A549 (cell line): ENCODE measurements around the gene SLC7A8. TPM values are rescaled to one million over a fixed set of nuclear protein-coding genes. Genes with fewer than 3 reads are reported as not detected.

Experiments
- ATAC-seq, 2 experiments: fragments of 200-7000 bp in 1 of 2; fragments of >200 bp in 1 of 2; cut with Nextera tagmentation in 1 of 2; cut with Tn5 transposase in 1 of 2; 3 replicates each; pipeline versions ENCODE4 v1.8.0 to v1.9.1; 2018 to 2020; ENCODE audit warnings: mild to moderate bottlenecking in 1 of 2, moderate library complexity in 1 of 2
- CTCF ChIA-PET: fragments of 300-600 bp; sonication (Branson Sonifier 250); formaldehyde crosslinking; extraction: SDS; loops from one replicate; lab custom pipeline; 2021; ENCODE audit warnings: antibody characterized with exemption, inconsistent platforms; lab: Yijun Ruan, JAX
- POLR2A ChIA-PET: fragments of 350-600 bp; formaldehyde crosslinking; extraction: SDS; loops from one replicate; lab custom pipeline; 2021; ENCODE audit warnings: antibody characterized with exemption, inconsistent platforms; lab: Yijun Ruan, JAX
- DNase-seq, 2 experiments: peaks; one replicate each; pipeline versions ENCODE4 v3.0.0 to v3.0.0-alpha.2; 2011 to 2016; ENCODE audit warnings: low read depth in 1 of 2, low spot score in 1 of 2
- FAIRE-seq: peaks from 2 replicates; lab custom pipeline; 2011; peaks lifted over from hg19 to GRCh38; lab: Jason Lieb, UNC
- H3K27ac ChIP-seq, 2 experiments: fragments of >200 bp; sonication (Bioruptor Twin); formaldehyde crosslinking; 3 replicates each; pipeline ENCODE4 v1.5.1; 2016 to 2017
- H3K4me1 ChIP-seq: fragments of >200 bp; sonication (Bioruptor Twin); formaldehyde crosslinking; 3 replicates; pipeline ENCODE4 v1.6.1; 2016
- H3K4me2 ChIP-seq: fragments of >200 bp; sonication (Bioruptor Twin); formaldehyde crosslinking; 3 replicates; pipeline ENCODE4 v1.6.1; 2016
- H3K4me3 ChIP-seq: fragments of >200 bp; sonication (Bioruptor Twin); formaldehyde crosslinking; 3 replicates; pipeline ENCODE4 v1.5.1; 2016
- H3K9me3 ChIP-seq: fragments of >200 bp; sonication (Bioruptor Twin); formaldehyde crosslinking; 3 replicates; pipeline ENCODE4 v1.6.1; 2016
- CBX2 ChIP-seq: fragments of 200-600 bp; sonication (generic); IDR thresholded peaks from 2 replicates; pipeline ENCODE4 v1.6.1; 2016; ENCODE audit warnings: low read depth, mild to moderate bottlenecking, borderline replicate concordance
- EHMT2 ChIP-seq: fragments of 200-600 bp; sonication (generic); IDR thresholded peaks from 2 replicates; pipeline ENCODE4 v1.6.1; 2016; ENCODE audit warnings: antibody characterized with exemption, low read depth, mild to moderate bottlenecking, moderate library complexity
- EP300 ChIP-seq, 2 experiments: fragments of >200 bp; sonication (Bioruptor Twin); formaldehyde crosslinking; IDR thresholded peaks; 2 replicates in 1 of 2; 3 replicates in 1 of 2; pipeline ENCODE4 v1.6.1; 2016 to 2017
- HDAC2 ChIP-seq: fragments of 200-600 bp; sonication (generic); IDR thresholded peaks from 2 replicates; pipeline ENCODE4 v1.6.1; 2016
- HOXA7 ChIP-seq: fragments of 250-450 bp; sonication (Bioruptor Pico); IDR thresholded peaks from 2 replicates; pipeline ENCODE4 v1.5.0; 2020; ENCODE audit warnings: mild to moderate bottlenecking, moderate library complexity
- HOXB5 ChIP-seq: fragments of 250-450 bp; sonication (Bioruptor Pico); IDR thresholded peaks from 2 replicates; pipeline ENCODE4 v1.5.0; 2020; ENCODE audit warnings: mild to moderate bottlenecking, moderate library complexity
- MAZ ChIP-seq: fragments of 150-350 bp; IDR thresholded peaks from 2 replicates; pipeline ENCODE4 v1.6.1; 2014; ENCODE audit warnings: antibody characterized with exemption, low read depth, low read length, borderline replicate concordance
- NFE2L2 ChIP-seq: fragments of 150-350 bp; conservative IDR thresholded peaks from 2 replicates; pipeline ENCODE4 v1.6.1; 2014; ENCODE audit warnings: low read length
- PHF8 ChIP-seq: fragments of 200-600 bp; sonication (generic); IDR thresholded peaks from 2 replicates; pipeline ENCODE4 v1.6.1; 2016; ENCODE audit warnings: low read depth, mild to moderate bottlenecking, antibody characterized with exemption, moderate library complexity, borderline replicate concordance
- POLR2A ChIP-seq: IDR thresholded peaks from 2 replicates; pipeline ENCODE4 v1.6.1; 2012; ENCODE audit warnings: mild to moderate bottlenecking, low read length
- RFX5 ChIP-seq: fragments of 450-650 bp; IDR thresholded peaks from 2 replicates; pipeline ENCODE4 v1.7.1; 2014; ENCODE audit warnings: antibody characterized with exemption, mild to moderate bottlenecking, moderate library complexity
- WGBS: methylation state at CpG from one replicate; pipeline ENCODE4 v1.1.6; 2017; ENCODE audit errors: missing lambda C conversion rate; 5-methylcytosine and 5-hydroxymethylcytosine counted together
- polyA plus RNA-seq, 4 experiments: library from polyadenylated mRNA; depleted of rRNA in 3 of 4; stranded (reverse); fragments of >200 nt; fragmentation: RNase III in 1 of 4; extraction: RNeasy Plus Mini Kit Qiagen cat#74134 plus additional on column Dnase treatment in 1 of 4; gene quantifications; 2 replicates in 3 of 4; 3 replicates in 1 of 4; pipeline ENCODE4 v1.2.3, GENCODE V29; 2011 to 2017
- TF ChIP-seq, protein P1 (sequence below): fragments of 250-450 bp; sonication (Bioruptor Pico); IDR thresholded peaks from 2 replicates; pipeline ENCODE4 v1.5.0; 2021; ENCODE audit warnings: mild to moderate bottlenecking, moderate library complexity, borderline replicate concordance
- TF ChIP-seq, protein P2 (sequence below): fragments of 150-350 bp; IDR thresholded peaks from 2 replicates; pipeline ENCODE4 v1.6.1; 2014; ENCODE audit warnings: low read depth, mild to moderate bottlenecking, low read length
- TF ChIP-seq, protein P3 (sequence below): fragments of >200 bp; sonication (Bioruptor Twin); formaldehyde crosslinking; IDR thresholded peaks from 2 replicates; pipeline ENCODE4 v1.6.1; 2016
- TF ChIP-seq, protein P4 (sequence below): fragments of 450-650 bp; IDR thresholded peaks from 2 replicates; pipeline ENCODE4 v1.6.1; 2014; ENCODE audit warnings: antibody characterized with exemption

The SLC7A8 gene
- polyA plus RNA-seq, 2 of the 4 experiments (the other 2 are of a cell fraction), result 0.28 to 0.35 TPM

DNA sequence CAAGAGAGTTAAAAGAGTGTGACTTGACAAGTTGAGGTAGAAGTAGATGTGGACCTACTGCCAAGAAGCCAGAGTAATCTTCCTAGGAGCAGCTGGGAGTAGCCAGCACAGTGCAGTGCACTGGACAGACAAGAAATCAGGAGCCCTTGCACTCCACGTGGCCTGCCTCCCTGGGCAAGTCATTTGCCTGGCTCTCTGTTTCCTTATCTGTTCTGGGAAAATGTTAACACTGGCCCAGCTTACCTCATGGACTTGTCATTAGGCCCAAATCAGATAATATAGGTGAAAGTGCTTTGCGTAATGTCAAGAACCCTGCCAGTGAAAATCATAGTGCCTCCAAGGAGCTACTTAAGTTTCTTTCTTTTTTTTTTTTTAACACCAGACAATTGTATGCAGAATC lies 19.2 kb downstream of the SLC7A8 start (continued):
- TF ChIP-seq, protein P1, sequence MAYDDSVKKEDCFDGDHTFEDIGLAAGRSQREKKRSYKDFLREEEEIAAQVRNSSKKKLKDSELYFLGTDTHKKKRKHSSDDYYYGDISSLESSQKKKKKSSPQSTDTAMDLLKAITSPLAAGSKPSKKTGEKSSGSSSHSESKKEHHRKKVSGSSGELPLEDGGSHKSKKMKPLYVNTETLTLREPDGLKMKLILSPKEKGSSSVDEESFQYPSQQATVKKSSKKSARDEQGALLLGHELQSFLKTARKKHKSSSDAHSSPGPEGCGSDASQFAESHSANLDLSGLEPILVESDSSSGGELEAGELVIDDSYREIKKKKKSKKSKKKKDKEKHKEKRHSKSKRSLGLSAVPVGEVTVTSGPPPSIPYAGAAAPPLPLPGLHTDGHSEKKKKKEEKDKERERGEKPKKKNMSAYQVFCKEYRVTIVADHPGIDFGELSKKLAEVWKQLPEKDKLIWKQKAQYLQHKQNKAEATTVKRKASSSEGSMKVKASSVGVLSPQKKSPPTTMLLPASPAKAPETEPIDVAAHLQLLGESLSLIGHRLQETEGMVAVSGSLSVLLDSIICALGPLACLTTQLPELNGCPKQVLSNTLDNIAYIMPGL (CRISPR knock-in tag), result no peak

DNA sequence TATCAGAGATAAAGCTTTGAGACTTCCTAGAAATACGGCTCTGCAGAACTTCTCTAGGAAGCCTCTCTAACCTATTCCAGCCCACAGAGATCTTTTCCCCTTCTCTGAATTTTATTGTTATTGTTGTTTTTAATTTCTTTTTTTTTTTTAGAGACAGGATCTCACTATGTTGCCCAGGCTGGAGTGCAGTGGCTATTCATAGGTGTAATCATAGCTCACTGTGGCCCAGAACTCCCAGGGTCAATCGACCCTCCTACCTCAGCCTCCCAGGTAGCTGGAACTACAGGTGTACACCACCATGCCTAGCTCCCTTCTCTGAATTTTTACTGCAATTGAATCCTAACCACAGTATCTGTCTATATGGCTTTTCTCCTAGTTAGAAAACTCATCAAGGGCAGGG lies 19.6 kb downstream of the SLC7A8 start:
- CTCF ChIA-PET, result interaction anchor here (1.1 to 1.5 kb wide), 4 partner anchors 9 to 43 kb away, joined by 3 to 5 read pairs (median 4); no protein-coding TSS in a partner anchor
- POLR2A ChIA-PET, result no interaction called here
- 54% methylated on average over 2 of the region's 2 CpGs for WGBS
- ATAC-seq, result no peak
- Histone ChIP-seq H3K4me3 (no peak overlapping the region), H3K9me3 (no peaks in the 10 kb centered on the region), H3K27ac (no peak overlapping the region), H3K4me2 (no peak overlapping the region), H3K4me1 (no peaks in the 10 kb centered on the region)
- DNase-seq, result no peak
- no peak for FAIRE-seq
- TF ChIP-seq EP300 (IDR thresholded peaks at IDR 0.05), result no peak
- no peak for TF ChIP-seq HOXA7 (CRISPR knock-in tag)

DNA sequence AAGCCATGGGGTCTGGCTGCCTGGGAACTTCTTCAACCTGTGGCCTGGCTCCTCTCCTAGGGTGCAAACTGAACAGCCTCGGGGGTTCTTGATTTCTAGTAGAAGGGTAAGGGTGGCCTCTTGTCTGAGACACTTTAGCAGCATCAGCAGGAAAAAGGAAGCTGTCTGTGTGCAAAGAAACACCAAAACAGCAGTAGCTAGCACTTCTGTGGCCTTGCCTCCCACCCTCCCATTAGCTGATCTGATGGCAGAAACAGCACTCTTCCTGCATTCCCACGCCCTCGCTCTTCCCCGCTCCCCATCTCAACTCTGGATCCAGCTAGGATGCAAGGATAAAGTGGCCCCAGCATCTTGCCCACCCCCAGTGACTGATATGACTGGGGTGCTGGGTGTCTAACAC lies 20.7 kb downstream of the SLC7A8 start:
- ChIA-PET CTCF (interaction anchor here (0.7 to 1.6 kb wide), 4 partner anchors 9 to 94 kb away, joined by 3 to 10 read pairs (median 3); no protein-coding TSS in a partner anchor), POLR2A (interaction anchor here (0.7 kb wide), 1 partner anchor 68 kb away, joined by 3 read pairs; the partner anchor contains the start of genes ACIN1 and C14orf119)
- DNase-seq, result no peak
- no peak for TF ChIP-seq EHMT2
- no peak for TF ChIP-seq RFX5
- TF ChIP-seq, protein P2, sequence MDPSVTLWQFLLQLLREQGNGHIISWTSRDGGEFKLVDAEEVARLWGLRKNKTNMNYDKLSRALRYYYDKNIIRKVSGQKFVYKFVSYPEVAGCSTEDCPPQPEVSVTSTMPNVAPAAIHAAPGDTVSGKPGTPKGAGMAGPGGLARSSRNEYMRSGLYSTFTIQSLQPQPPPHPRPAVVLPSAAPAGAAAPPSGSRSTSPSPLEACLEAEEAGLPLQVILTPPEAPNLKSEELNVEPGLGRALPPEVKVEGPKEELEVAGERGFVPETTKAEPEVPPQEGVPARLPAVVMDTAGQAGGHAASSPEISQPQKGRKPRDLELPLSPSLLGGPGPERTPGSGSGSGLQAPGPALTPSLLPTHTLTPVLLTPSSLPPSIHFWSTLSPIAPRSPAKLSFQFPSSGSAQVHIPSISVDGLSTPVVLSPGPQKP, result no peak
- 71% methylated on average over 4 of the region's 4 CpGs for WGBS
- no peak overlapping the region for H3K4me3 ChIP-seq
- no peak overlapping the region for H3K4me2 ChIP-seq
- no peaks in the 10 kb centered on the region for H3K9me3 ChIP-seq
- FAIRE-seq, result no peak
- ATAC-seq, result no peak
- no peaks in the 10 kb centered on the region for H3K4me1 ChIP-seq
- H3K27ac ChIP-seq, result no peak overlapping the region

DNA sequence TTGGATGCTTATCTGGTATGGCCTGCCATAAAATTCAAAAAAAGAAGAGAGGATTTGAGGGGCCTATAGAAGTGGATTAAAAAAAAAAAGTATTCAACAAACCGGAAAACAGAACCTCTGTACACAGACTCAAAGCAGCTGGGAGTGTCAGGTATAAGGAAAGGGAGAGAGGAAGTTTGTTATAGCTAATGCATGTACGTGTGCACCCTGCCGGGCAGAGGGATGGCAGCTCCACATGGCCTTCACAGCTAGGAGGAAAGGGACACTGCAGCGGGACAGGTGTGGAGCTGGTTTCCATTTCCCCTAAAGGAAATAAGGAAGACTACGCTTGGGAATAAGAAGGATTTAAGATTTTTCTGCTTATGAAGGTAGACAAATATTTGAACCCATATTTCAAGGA lies 21.5 kb downstream of the SLC7A8 start:
- CTCF ChIA-PET, result interaction anchor here (0.5 to 1.6 kb wide), 5 partner anchors 9 to 84 kb away, joined by 3 to 10 read pairs (median 3); no protein-coding TSS in a partner anchor
- POLR2A ChIA-PET, result no interaction called here

More for the DNA sequence above, 21.5 kb downstream of the SLC7A8 start:
- WGBS, result 79% methylated on average over 5 of the region's 5 CpGs
- Histone ChIP-seq H3K4me3 (no peak overlapping the region), H3K27ac (no peak overlapping the region), H3K4me2 (no peak overlapping the region), H3K4me1 (no peaks in the 10 kb centered on the region), H3K9me3 (no peaks in the 10 kb centered on the region)
- FAIRE-seq (no peak), ATAC-seq (no peak), DNase-seq (no peak)
- no peak for TF ChIP-seq NFE2L2
- TF ChIP-seq, protein P3, sequence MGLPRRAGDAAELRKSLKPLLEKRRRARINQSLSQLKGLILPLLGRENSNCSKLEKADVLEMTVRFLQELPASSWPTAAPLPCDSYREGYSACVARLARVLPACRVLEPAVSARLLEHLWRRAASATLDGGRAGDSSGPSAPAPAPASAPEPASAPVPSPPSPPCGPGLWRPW, result no peak
- TF ChIP-seq MAZ, result no peak
- no peak for TF ChIP-seq PHF8
- TF ChIP-seq, protein P4, sequence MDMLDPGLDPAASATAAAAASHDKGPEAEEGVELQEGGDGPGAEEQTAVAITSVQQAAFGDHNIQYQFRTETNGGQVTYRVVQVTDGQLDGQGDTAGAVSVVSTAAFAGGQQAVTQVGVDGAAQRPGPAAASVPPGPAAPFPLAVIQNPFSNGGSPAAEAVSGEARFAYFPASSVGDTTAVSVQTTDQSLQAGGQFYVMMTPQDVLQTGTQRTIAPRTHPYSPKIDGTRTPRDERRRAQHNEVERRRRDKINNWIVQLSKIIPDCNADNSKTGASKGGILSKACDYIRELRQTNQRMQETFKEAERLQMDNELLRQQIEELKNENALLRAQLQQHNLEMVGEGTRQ, result no peak
- no peak for TF ChIP-seq HOXB5 (CRISPR knock-in tag)
- TF ChIP-seq POLR2A, result no peak
- TF ChIP-seq CBX2, result no peak
- no peak for TF ChIP-seq HDAC2
